ENCODE data around the gene ESPN.

- peak; percentile 89 for TF ChIP-seq CTCF (IDR thresholded peaks at IDR 0.05; ENCODE audit: poor library complexity)
- no peak for TF ChIP-seq EZH2 (IDR thresholded peaks at IDR 0.05; ENCODE audit: borderline replicate concordance)
These were observed 51.0 kb downstream of the ESPN start for GRCh38 chr1:6475381-6476133.
